Loucy (cell line): ENCODE data around the gene SIMC1.

ENCODE experiments used
- H2AFZ ChIP-seq: fragments of 200-600 bp; sonication (generic); 2 replicates; pipeline ENCODE4 v1.6.0; 2016; ENCODE audit warnings: antibody characterized with exemption, mild to moderate bottlenecking, low read length, moderate library complexity
- H3F3A ChIP-seq: fragments of 200-600 bp; 2 replicates; pipeline ENCODE4 v1.6.0; 2016; ENCODE audit warnings: antibody characterized with exemption, low read depth, mild to moderate bottlenecking
- H3K27me3 ChIP-seq: fragments of 200-600 bp; sonication (generic); 2 replicates; pipeline ENCODE4 v1.6.1; 2014; ENCODE audit warnings: low read length, mild to moderate bottlenecking; ENCODE audit not compliant: insufficient read depth, poor library complexity, severe bottlenecking
- H3K36me3 ChIP-seq: fragments of 200-600 bp; sonication (generic); 2 replicates; pipeline ENCODE4 v1.6.1; 2016; ENCODE audit warnings: low read length; ENCODE audit not compliant: insufficient read depth
- H3K4me1 ChIP-seq: fragments of 200-600 bp; sonication (generic); 2 replicates; pipeline ENCODE4 v1.5.1; 2014; ENCODE audit warnings: low read length, mild to moderate bottlenecking; ENCODE audit not compliant: insufficient read depth, poor library complexity, severe bottlenecking
- H3K4me2 ChIP-seq: fragments of 200-600 bp; sonication (generic); 2 replicates; pipeline ENCODE4 v1.6.0; 2014; ENCODE audit warnings: antibody characterized with exemption, low read length, low read depth, mild to moderate bottlenecking; ENCODE audit not compliant: poor library complexity, severe bottlenecking
- H3K4me3 ChIP-seq: fragments of 200-600 bp; sonication (generic); 2 replicates; pipeline ENCODE4 v1.5.1; 2014; ENCODE audit warnings: low read length, mild to moderate bottlenecking, mixed read lengths; ENCODE audit not compliant: poor library complexity, severe bottlenecking
- H3K79me2 ChIP-seq: fragments of 200-600 bp; sonication (generic); 2 replicates; pipeline ENCODE4 v1.6.1; 2014; ENCODE audit warnings: low read length; ENCODE audit not compliant: insufficient read depth
- H3K9ac ChIP-seq: fragments of 200-600 bp; sonication (generic); 2 replicates; pipeline ENCODE4 v1.6.0; 2014; ENCODE audit warnings: mild to moderate bottlenecking, low read depth, low read length, moderate library complexity; ENCODE audit not compliant: poor library complexity, severe bottlenecking
- H3K9me2 ChIP-seq: fragments of 200-600 bp; sonication (generic); replicated peaks from 2 replicates; pipeline ENCODE4 v1.6.1; 2016; ENCODE audit warnings: low read depth, low read length, mixed read lengths
- H3K9me3 ChIP-seq: fragments of 200-600 bp; sonication (generic); 2 replicates; pipeline ENCODE4 v1.6.1; 2014; ENCODE audit warnings: mild to moderate bottlenecking, antibody characterized with exemption, low read length, low read depth; ENCODE audit not compliant: insufficient read depth
- H4K20me1 ChIP-seq: fragments of 200-600 bp; sonication (generic); 2 replicates; pipeline ENCODE4 v1.6.0; 2014; ENCODE audit warnings: antibody characterized with exemption, low read length, mild to moderate bottlenecking; ENCODE audit not compliant: insufficient read depth, poor library complexity, severe bottlenecking
- EZH2phosphoT487 ChIP-seq: fragments of 200-600 bp; IDR thresholded peaks from 2 replicates; pipeline ENCODE4 v1.6.1; 2018; ENCODE audit warnings: antibody characterized with exemption, mild to moderate bottlenecking, moderate library complexity, borderline replicate concordance
- TF ChIP-seq, protein P1 (sequence below): fragments of 200-600 bp; sonication (generic); conservative IDR thresholded peaks from 2 replicates; pipeline ENCODE4 v1.5.1; 2014; ENCODE audit warnings: mild to moderate bottlenecking, antibody characterized with exemption, low read length

SIMC1 gene

DNA sequence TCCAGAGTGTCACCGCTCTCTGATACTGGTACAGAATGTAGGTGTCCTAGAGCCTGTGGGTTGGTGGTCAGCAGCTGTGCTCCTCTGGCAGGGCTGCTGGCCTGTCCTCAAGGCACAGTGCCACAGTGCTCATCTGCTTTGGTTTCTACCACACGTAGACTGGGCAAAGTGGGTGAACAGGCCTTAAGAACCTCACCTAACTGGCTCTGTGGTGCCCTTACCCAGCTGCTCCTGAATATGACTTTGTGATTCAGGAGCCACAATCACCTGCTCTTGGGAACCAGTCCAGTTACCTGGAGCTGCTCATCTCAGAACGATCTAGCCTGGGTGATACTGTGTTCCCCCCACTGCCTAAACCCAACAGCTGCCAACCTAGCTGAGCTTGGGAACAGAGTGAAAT, 143.8 kb downstream of the SIMC1 start:
- H3K4me1 ChIP-seq, result peaks cover 6% of the 10 kb centered on the region
- H3K9me3 ChIP-seq, result no peaks in the 10 kb centered on the region
- no peaks in the 10 kb centered on the region for H3K27me3 ChIP-seq
- no peak overlapping the region for H3K9ac ChIP-seq
- H3K4me3 ChIP-seq, result no peak overlapping the region
- H3K36me3 ChIP-seq, result peaks cover 4% of the 10 kb centered on the region; the same call in 1 of the 2 replicates
- no peak for TF ChIP-seq EZH2phosphoT487
- TF ChIP-seq, protein P1, sequence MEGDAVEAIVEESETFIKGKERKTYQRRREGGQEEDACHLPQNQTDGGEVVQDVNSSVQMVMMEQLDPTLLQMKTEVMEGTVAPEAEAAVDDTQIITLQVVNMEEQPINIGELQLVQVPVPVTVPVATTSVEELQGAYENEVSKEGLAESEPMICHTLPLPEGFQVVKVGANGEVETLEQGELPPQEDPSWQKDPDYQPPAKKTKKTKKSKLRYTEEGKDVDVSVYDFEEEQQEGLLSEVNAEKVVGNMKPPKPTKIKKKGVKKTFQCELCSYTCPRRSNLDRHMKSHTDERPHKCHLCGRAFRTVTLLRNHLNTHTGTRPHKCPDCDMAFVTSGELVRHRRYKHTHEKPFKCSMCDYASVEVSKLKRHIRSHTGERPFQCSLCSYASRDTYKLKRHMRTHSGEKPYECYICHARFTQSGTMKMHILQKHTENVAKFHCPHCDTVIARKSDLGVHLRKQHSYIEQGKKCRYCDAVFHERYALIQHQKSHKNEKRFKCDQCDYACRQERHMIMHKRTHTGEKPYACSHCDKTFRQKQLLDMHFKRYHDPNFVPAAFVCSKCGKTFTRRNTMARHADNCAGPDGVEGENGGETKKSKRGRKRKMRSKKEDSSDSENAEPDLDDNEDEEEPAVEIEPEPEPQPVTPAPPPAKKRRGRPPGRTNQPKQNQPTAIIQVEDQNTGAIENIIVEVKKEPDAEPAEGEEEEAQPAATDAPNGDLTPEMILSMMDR, result no peak
- no peaks in the 10 kb centered on the region for H4K20me1 ChIP-seq
- H2AFZ ChIP-seq, result no peak overlapping the region
- no peaks in the 10 kb centered on the region for H3F3A ChIP-seq
- H3K9me2 ChIP-seq, result no peaks in the 10 kb centered on the region
- H3K79me2 ChIP-seq, result peaks cover 15% of the 10 kb centered on the region
- H3K4me2 ChIP-seq, result no peak overlapping the region

DNA sequence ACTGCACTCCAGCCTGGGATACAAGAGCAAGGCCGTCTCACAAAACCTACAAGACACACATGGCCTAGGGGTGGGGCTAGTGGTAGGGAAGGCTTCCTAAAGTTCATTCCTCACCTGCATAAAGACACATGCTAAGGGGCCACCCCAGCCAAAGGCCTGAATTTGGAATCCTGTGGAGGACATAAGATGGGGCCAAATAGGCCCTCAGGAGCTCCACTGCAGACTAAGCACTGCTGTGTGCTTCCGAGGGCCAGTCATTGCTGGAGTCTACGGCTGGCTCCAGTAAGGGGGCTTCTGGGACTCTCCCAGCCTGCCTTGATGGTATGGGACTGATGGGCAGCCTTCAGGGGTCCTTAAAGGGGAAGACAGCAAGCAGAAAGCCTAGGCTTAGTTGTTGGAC, 144.5 kb downstream of the SIMC1 start:
- Histone ChIP-seq H3K27me3 (no peaks in the 10 kb centered on the region), H3K4me1 (peaks cover 6% of the 10 kb centered on the region), H3K9me2 (no peaks in the 10 kb centered on the region), H2AFZ (no peak overlapping the region), H3K9ac (no peak overlapping the region), H3K4me2 (no peak overlapping the region), H3K36me3 (peaks cover 4% of the 10 kb centered on the region; the same call in 1 of the 2 replicates), H4K20me1 (no peaks in the 10 kb centered on the region), H3F3A (no peaks in the 10 kb centered on the region), H3K79me2 (peaks cover 22% of the 10 kb centered on the region), H3K4me3 (no peak overlapping the region), H3K9me3 (no peaks in the 10 kb centered on the region)
- no peak for TF ChIP-seq EZH2phosphoT487
- TF ChIP-seq, protein P1, result no peak

DNA sequence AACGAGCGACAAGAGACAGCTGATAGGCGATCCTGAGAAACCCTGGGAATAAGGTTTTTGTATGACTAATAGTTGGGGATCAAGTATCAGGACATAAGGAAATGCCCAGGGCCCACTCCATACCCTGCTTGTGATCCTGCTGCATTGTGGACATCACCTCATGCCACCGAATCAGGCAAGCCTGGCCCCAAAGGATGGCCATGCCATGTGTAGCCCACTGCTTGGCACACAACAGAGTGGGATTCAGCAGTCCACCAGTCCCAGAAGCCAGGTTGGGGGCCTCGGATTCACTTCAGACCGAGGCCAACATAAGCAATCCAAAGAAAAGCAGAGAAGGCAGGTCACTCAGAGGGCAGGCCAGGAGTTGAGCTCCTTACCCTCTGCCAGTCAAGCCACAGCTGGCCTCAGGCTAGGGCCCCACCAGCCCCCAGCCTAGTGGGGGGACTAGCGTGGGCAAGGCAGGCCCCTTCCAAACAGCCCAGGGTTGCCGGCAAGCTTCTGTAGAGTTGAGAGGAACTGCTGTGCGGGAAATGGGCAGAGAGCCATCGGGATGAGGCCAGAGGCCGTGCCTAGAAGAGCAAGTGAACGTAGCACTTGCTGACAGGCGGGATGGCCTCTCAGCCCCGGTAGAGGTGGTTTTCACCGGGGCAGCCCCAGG, 145.2 kb downstream of the SIMC1 start:
- Histone ChIP-seq H3K9me2 (no peaks in the 10 kb centered on the region), H3K9ac (no peak overlapping the region), H3K27me3 (no peaks in the 10 kb centered on the region), H3K9me3 (no peaks in the 10 kb centered on the region), H3K36me3 (peaks cover 4% of the 10 kb centered on the region; the same call in 1 of the 2 replicates), H3K4me3 (no peak overlapping the region), H3K4me1 (peaks cover 6% of the 10 kb centered on the region), H3F3A (no peaks in the 10 kb centered on the region), H4K20me1 (no peaks in the 10 kb centered on the region), H2AFZ (no peak overlapping the region), H3K79me2 (peaks cover 29% of the 10 kb centered on the region), H3K4me2 (no peak overlapping the region)
- no peak for TF ChIP-seq EZH2phosphoT487
- TF ChIP-seq, protein P1, result no peak
